LNCaP clone FGC (cell line): ENCODE results near the gene IER2.
A peak's percentile ranks its signal among the peaks of the same experiment; 100 is the strongest.

ENCODE experiments used
- DNase-seq: peaks from one replicate; pipeline ENCODE4 v3.0.0-alpha.2; 2011; ENCODE audit warnings: low read depth
- H3K4me3 ChIP-seq: 2 replicates; pipeline ENCODE4 v1.5.1; 2011; ENCODE audit warnings: mild to moderate bottlenecking, low read depth, low read length, control low read depth
- TF ChIP-seq, protein P1 (sequence below): IDR thresholded peaks from 2 replicates; pipeline ENCODE4 v1.5.1; 2012; ENCODE audit warnings: mild to moderate bottlenecking; ENCODE audit not compliant: control insufficient read depth, insufficient read depth; ENCODE audit errors: extremely low read depth

The IER2 gene, protein sequence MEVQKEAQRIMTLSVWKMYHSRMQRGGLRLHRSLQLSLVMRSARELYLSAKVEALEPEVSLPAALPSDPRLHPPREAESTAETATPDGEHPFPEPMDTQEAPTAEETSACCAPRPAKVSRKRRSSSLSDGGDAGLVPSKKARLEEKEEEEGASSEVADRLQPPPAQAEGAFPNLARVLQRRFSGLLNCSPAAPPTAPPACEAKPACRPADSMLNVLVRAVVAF

DNA sequence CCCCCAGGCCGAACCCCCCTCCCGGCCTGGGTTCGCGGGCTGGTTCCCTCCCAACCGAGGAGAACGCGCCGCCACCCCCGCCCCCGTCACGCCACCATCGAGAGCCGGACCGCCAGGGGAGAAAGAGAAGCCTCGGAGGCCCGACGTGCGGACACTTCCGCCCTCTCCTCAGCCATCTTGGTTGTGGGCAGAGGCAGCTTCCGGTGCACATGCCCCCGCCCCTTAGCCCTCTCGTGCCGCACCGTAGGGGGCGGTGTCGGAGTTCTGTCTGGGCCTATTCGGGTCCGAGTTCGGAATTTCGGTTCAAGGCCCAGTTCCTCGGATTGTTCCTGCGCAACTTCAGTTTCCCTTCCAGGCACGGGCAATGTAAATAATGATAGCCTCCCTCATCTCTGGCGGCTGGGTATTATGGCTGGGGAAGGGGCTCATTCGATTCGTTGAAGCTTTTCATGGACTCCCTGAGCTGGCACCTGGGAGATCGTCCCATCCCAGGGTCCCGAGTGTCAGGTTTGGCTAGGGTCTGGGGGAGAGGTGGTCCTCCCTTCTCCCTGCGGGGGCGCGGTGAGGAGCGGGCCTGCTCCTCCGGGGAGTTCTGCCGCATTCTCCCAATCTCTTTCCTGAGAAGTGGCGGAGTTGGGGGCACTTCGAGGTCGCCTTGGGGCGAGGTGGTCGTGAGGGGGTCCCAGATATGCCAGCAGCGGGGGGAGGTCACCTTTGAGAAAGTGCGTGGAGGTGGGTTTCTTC lies at the start of gene IER2, which contains the start of gene STX10:
Gene IER2 (plus strand): TSS at position 225 of the 744 bp plus-strand sequence. CDS start 2,776 bp downstream, outside the sequence.
Gene STX10 (minus strand): TSS at position 189 of the 744 bp plus-strand sequence. CDS start 202 bp downstream, outside the sequence.
- TF ChIP-seq, protein P1, sequence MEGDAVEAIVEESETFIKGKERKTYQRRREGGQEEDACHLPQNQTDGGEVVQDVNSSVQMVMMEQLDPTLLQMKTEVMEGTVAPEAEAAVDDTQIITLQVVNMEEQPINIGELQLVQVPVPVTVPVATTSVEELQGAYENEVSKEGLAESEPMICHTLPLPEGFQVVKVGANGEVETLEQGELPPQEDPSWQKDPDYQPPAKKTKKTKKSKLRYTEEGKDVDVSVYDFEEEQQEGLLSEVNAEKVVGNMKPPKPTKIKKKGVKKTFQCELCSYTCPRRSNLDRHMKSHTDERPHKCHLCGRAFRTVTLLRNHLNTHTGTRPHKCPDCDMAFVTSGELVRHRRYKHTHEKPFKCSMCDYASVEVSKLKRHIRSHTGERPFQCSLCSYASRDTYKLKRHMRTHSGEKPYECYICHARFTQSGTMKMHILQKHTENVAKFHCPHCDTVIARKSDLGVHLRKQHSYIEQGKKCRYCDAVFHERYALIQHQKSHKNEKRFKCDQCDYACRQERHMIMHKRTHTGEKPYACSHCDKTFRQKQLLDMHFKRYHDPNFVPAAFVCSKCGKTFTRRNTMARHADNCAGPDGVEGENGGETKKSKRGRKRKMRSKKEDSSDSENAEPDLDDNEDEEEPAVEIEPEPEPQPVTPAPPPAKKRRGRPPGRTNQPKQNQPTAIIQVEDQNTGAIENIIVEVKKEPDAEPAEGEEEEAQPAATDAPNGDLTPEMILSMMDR, result peak; percentile 42
- peak; percentile 91 for DNase-seq
- peak within 1 kb of the TSS; percentile 84 for H3K4me3 ChIP-seq

GRCh38 chr19:13100841-13101589 lies 49.2 kb upstream of the IER2 start:
- H3K4me3 ChIP-seq, result no peak overlapping the region
- no peak for DNase-seq
- TF ChIP-seq, protein P1, result no peak

GRCh38 chr19:13101590-13102415 lies 48.4 kb upstream of the IER2 start:
- TF ChIP-seq, protein P1, result no peak
- DNase-seq, result no peak
- H3K4me3 ChIP-seq, result no peak overlapping the region

GRCh38 chr19:13102416-13102665 lies 47.9 kb upstream of the IER2 start:
- DNase-seq, result no peak
- no peak overlapping the region for H3K4me3 ChIP-seq

GRCh38 chr19:13102666-13103580 lies 47.3 kb upstream of the IER2 start, which contains the start of gene LYL1:
Gene LYL1 (minus strand): TSS chr19:13102858. CDS start chr19:13101171, 1,687 bp downstream.
- TF ChIP-seq, protein P1, result no peak
- DNase-seq, result no peak
- no peak within 1 kb of the TSS for H3K4me3 ChIP-seq

More at GRCh38 chr19:13102416-13102665, 47.9 kb upstream of the IER2 start:
- TF ChIP-seq, protein P1, result no peak
